Upper lobe of right lung (tissue), 1 donor: ENCODE measurements around the gene SMAP1. TPM values are rescaled to one million over a fixed set of nuclear protein-coding genes. Genes with fewer than 3 reads are reported as not detected.

Experiments used
- ATAC-seq: fragments of 200-7000 bp; cut with Tn5 transposase; one replicate; pipeline ENCODE4 v1.9.1; 2020; ENCODE audit warnings: mild to moderate bottlenecking, moderate library complexity
- DNase-seq: peaks from one replicate; pipeline ENCODE4 v3.0.0-alpha.2; 2020
- H3K27ac ChIP-seq: fragments of 200-600 bp; one replicate; pipeline ENCODE4 v1.8.0; 2022
- H3K27me3 ChIP-seq: fragments of 200-600 bp; one replicate; pipeline ENCODE4 v1.8.0; 2022; ENCODE audit warnings: mild to moderate bottlenecking
- H3K36me3 ChIP-seq: fragments of 200-600 bp; one replicate; pipeline ENCODE4 v1.8.0; 2022
- H3K4me1 ChIP-seq: fragments of 200-600 bp; one replicate; pipeline ENCODE4 v1.8.0; 2022
- H3K4me3 ChIP-seq: fragments of 200-600 bp; one replicate; pipeline ENCODE4 v1.8.0; 2022; ENCODE audit warnings: mild to moderate bottlenecking
- H3K9me3 ChIP-seq: fragments of 200-600 bp; one replicate; pipeline ENCODE4 v1.8.0; 2022
- intact Hi-C: fragments of 100-400 bp; cut with DNase I; formaldehyde crosslinking; loops from one replicate; pipeline ENCODE4 v1.11.0; 2022
- total RNA-seq: library from RNA; stranded (reverse); fragmentation: NEBNext Ultra II Directional; extraction: Animal tissue kit (Norgen Biotek cat#: 25700); gene quantifications from one replicate; pipeline ENCODE4 v1.2.1, GENCODE V29; 2021
- TF ChIP-seq, protein P1 (sequence below): fragments of 200-600 bp; IDR thresholded peaks from one replicate; pipeline ENCODE4 v1.8.0; 2022; ENCODE audit warnings: antibody characterized with exemption
- donor health status: DM: no; HTN: yes; CAD: no; lungs with severe emphysema.

The SMAP1 gene
- total RNA-seq, 1 donor from 2014 or later = 25.0 TPM

- intact Hi-C loops = no loop called here
- Histone ChIP-seq H3K9me3 (no peaks in the 10 kb centered on the region), H3K27me3 (no peaks in the 10 kb centered on the region), H3K4me3 (no peak overlapping the region), H3K4me1 (no peaks in the 10 kb centered on the region), H3K27ac (no peak overlapping the region), H3K36me3 (peaks cover 33% of the 10 kb centered on the region)
- TF ChIP-seq, protein P1, sequence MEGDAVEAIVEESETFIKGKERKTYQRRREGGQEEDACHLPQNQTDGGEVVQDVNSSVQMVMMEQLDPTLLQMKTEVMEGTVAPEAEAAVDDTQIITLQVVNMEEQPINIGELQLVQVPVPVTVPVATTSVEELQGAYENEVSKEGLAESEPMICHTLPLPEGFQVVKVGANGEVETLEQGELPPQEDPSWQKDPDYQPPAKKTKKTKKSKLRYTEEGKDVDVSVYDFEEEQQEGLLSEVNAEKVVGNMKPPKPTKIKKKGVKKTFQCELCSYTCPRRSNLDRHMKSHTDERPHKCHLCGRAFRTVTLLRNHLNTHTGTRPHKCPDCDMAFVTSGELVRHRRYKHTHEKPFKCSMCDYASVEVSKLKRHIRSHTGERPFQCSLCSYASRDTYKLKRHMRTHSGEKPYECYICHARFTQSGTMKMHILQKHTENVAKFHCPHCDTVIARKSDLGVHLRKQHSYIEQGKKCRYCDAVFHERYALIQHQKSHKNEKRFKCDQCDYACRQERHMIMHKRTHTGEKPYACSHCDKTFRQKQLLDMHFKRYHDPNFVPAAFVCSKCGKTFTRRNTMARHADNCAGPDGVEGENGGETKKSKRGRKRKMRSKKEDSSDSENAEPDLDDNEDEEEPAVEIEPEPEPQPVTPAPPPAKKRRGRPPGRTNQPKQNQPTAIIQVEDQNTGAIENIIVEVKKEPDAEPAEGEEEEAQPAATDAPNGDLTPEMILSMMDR = no peak
- no peak for ATAC-seq
- DNase-seq = no peak
These were observed 192.4 kb downstream of the SMAP1 start for GRCh38 chr6:70860045-70860444.

GRCh38 chr6:70860920-70861319 lies 193.2 kb downstream of the SMAP1 start:
- DNase-seq (no peak), ATAC-seq (no peak)
- H3K36me3 ChIP-seq = peaks cover 33% of the 10 kb centered on the region
- H3K4me3 ChIP-seq = no peak overlapping the region
- no peak overlapping the region for H3K27ac ChIP-seq
- no peaks in the 10 kb centered on the region for H3K27me3 ChIP-seq
- no peaks in the 10 kb centered on the region for H3K9me3 ChIP-seq
- no peaks in the 10 kb centered on the region for H3K4me1 ChIP-seq
- intact Hi-C loops = no loop called here
- TF ChIP-seq, protein P1 = no peak

GRCh38 chr6:70863343-70863742 lies 195.7 kb downstream of the SMAP1 start:
- H3K4me3 ChIP-seq = no peak overlapping the region
- H3K9me3 ChIP-seq = no peaks in the 10 kb centered on the region
- H3K36me3 ChIP-seq = peaks cover 32% of the 10 kb centered on the region
- H3K27me3 ChIP-seq = no peaks in the 10 kb centered on the region
- H3K27ac ChIP-seq = no peak overlapping the region
- no peak for DNase-seq
- ATAC-seq = no peak
- no peaks in the 10 kb centered on the region for H3K4me1 ChIP-seq
- TF ChIP-seq, protein P1 = no peak
- intact Hi-C loops = no loop called here

- Histone ChIP-seq H3K27me3 (no peaks in the 10 kb centered on the region), H3K4me1 (no peaks in the 10 kb centered on the region), H3K9me3 (no peaks in the 10 kb centered on the region), H3K36me3 (peaks cover 22% of the 10 kb centered on the region), H3K4me3 (no peak overlapping the region), H3K27ac (no peak overlapping the region)
- DNase-seq = no peak
- no peak for ATAC-seq
- TF ChIP-seq, protein P1 = no peak
- intact Hi-C loops = no loop called here
These were observed 196.7 kb downstream of the SMAP1 start for GRCh38 chr6:70864401-70864800.

- H3K4me3 ChIP-seq = no peak overlapping the region
- TF ChIP-seq, protein P1 = no peak
- intact Hi-C loops = no loop called here
- H3K4me1 ChIP-seq = no peaks in the 10 kb centered on the region
- H3K27me3 ChIP-seq = no peaks in the 10 kb centered on the region
- no peaks in the 10 kb centered on the region for H3K36me3 ChIP-seq
- H3K27ac ChIP-seq = no peak overlapping the region
- DNase-seq (no peak), ATAC-seq (no peak)
- H3K9me3 ChIP-seq = peaks cover 6% of the 10 kb centered on the region
These were observed 204.8 kb downstream of the SMAP1 start for GRCh38 chr6:70872469-70872868.

GRCh38 chr6:70874181-70874913 lies 206.7 kb downstream of the SMAP1 start:
- Histone ChIP-seq H3K27me3 (no peaks in the 10 kb centered on the region), H3K4me1 (no peaks in the 10 kb centered on the region), H3K36me3 (no peaks in the 10 kb centered on the region), H3K4me3 (no peak overlapping the region), H3K9me3 (peaks cover 6% of the 10 kb centered on the region), H3K27ac (no peak overlapping the region)
- ATAC-seq (no peak), DNase-seq (no peak)
- TF ChIP-seq, protein P1 = no peak
- intact Hi-C loops = no loop called here
